NK-92 (cell line): Measurements from ENCODE around the gene ROBO1.

Experiments used
- DNase-seq: peaks from one replicate; lab custom pipeline; 2025; ENCODE audit not compliant: unreplicated experiment; lab: John Stamatoyannopoulos, UW

Gene ROBO1

DNA sequence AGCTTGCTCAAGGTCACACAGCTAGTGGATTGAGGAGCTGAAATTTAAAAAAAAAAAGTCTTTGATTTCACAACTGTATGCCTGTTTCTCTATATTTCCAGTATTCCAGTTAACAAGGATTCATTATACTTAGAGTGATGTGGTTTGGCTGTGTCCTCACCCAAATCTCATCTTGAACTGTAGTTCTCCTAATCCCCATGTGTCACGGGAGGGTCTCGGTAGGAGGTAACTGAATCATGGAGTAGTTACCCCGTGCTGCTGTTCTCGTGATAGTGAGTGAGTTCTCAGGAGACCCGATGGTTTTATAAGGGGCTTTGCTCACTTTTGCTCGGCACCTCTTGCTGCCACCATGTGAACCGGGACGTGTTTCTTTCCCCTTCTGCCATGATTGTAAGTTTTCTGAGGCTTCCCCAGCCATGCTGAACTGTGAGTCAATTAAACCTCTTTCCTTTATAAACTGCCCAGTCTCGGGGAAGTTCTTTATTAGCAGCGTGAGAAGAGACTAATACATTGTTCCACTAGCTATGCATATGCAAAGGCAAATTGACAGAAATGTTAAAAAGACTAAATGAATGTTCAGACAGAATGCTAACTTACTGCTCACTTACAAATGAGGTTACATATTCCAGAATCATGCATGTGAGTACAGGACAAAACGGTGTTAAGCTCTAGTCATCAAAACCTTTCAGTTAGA lies 1101.9 kb downstream of the ROBO1 start:
- no peak for DNase-seq

- DNase-seq = no peak
Measured at GRCh38 chr3:78665101-78665500, 1102.7 kb downstream of the ROBO1 start.

DNA sequence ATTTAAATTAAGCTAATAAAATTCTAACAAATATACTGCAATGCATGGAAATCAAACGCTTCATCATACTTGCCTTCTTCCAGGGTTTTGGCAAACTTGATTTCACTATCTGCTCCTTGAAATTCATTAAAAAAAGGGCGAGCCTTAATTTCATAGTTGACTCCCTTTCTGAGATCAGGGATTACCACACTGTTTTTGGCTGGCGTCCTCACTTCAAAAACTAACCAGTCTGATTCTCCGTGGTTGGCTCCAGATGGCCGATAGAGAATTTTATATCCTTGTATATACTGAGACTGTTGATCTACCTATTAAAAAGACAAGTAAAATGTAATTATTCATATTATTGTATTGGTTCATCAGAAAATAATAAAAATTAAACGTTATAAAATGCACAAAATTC lies 1106.8 kb downstream of the ROBO1 start:
- no peak for DNase-seq

DNA sequence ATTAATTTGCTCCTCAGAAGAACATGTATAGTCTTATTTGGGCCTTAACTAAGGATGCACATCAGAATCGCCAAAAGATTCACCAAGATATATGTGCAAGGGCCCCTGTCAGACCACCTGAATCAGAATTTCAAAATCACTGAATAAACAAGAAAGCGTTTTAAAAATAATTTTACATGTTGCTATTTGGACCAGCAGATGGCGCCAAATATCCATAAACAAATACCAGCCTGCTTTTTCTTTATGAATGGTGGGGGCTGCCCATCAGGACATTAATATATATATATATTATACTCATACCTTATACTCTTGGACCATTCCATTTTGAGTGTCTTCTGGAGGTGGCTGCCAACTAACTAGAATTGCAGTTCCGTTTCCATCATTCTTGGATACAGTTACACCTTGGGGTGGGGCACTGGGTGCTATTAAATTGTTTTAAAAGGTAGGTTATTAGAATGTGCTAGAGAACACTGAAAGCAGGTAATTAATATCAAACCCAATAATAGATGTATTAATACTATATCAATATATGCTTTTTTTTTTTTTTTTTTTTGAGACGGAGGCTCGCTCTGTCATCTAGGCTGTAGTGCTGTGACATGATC lies 1108.3 kb downstream of the ROBO1 start:
- no peak for DNase-seq

GRCh38 chr3:78647726-78648125 lies 1120.1 kb downstream of the ROBO1 start:
- no peak for DNase-seq

DNA sequence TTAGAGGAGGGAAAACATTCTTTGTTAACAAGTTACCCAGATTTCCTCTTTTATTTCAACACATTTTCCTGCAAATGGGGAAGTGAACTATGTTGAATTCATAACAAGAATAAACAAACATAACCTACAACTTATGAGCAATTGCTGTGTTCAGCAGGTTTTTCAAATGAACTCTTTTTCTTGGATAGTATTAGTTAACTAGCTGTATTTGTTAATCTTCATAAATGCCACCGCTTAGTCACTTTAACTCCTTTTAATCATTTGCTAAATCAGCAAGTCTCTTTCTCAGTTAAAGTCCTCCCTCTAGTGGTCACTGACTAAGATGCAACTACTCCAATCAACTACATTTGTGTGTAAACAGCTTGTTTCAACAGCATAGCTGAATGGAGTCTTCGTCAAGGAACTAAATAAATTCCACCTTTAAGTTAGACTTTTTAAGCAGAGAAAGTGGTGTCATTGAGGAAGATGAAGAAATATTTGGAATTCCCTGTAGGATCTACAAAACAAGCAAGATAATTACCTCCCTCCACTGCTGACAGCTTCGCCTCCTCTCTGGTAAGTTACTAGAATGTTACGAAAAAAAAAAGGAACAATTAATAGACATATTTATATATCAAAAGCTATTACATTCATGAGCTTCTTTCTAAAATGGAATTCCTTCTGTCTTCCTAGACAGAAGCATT lies 1122.0 kb downstream of the ROBO1 start:
- no peak for DNase-seq

- DNase-seq = no peak
Measured at GRCh38 chr3:78644847-78645246, 1123.0 kb downstream of the ROBO1 start.

GRCh38 chr3:78642226-78643035 lies 1125.4 kb downstream of the ROBO1 start:
- DNase-seq = no peak

DNA sequence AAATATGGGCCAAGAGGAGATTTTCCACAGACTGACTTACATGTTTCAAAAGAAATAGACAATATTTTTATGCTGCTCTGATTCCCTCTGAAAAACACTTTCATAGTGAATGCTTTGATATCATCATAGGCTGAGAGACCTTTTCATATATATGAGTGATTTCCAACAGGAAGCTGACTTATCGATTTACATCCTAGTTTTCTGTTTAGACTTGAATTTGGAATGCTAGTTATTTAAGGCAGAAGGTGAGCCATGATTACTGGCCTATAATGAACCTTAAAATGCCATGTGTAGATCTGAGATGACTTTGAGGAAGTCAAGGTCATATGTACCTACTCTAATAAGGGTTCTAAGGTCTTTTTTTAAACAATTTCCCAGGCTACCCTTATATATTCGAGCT lies 1126.1 kb downstream of the ROBO1 start:
- DNase-seq = no peak

DNA sequence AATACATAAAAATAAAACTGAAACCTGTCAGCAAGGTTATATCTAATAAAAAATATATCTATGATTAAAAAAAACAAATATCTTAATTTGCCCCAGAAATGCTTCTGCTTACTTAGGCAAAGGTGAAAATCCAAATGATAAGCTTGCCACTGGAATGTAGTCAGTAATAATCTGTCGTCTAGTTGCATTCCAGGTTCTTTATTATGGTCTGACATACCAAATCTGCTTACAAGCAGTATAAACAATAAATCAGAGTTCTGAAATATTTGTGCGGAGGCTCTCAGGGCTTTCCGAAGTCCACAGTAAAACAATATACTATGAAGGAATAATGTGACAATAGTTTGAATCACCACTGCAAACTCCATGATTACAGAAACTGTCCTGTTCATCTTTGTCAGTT lies 1133.5 kb downstream of the ROBO1 start:
- DNase-seq = no peak

DNA sequence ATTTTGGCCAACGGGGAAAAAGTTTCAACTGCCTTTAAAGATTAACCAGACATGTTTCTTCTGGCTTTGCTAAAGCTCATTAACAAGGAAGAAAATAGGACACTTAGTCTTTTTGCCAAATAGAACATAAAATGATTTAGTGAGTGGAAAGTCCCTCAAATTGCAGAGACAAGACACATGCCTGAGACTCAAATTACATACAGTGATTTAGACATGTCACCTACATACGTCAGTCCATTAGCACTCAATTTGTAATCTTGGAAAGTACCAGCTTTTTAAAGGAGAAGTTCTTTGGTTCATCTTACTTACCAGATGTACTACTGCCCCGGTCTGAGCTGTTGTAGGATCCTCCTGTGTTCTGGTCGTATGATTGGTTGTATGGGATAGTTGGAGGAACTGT lies 1134.2 kb downstream of the ROBO1 start:
- no peak for DNase-seq

GRCh38 chr3:78632925-78633553 lies 1134.8 kb downstream of the ROBO1 start:
- no peak for DNase-seq

GRCh38 chr3:78629544-78629943 lies 1138.3 kb downstream of the ROBO1 start:
- DNase-seq = no peak

DNA sequence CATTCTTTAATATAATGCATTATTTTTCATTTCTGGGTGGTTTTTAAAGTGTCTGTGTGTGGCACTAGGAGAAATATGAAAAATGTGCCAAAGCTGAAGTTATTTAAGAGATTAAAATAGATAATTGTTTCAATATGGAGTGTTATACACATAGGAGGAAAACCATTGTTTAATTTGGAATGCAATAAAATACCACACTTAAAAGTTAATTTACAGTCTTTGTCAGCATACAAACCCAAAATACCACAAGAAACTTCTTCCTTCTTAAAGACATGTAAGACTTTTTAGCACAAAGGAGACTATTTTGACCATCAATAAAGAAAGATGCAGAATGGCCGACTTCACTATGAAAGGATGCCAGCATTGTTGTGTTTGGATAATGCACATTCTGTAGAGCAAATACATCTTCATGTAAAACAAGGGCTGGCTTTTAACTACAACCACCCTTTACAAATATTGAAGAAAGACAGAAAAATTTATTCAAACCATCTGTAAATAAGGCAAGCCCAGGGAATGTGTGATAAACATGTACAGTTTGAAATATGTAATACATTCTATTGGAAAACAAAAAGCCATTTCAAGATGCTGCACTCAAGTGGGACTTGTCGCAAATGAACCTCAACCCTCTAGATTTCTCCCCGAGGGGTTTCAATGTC lies 1146.6 kb downstream of the ROBO1 start:
- no peak for DNase-seq

DNA sequence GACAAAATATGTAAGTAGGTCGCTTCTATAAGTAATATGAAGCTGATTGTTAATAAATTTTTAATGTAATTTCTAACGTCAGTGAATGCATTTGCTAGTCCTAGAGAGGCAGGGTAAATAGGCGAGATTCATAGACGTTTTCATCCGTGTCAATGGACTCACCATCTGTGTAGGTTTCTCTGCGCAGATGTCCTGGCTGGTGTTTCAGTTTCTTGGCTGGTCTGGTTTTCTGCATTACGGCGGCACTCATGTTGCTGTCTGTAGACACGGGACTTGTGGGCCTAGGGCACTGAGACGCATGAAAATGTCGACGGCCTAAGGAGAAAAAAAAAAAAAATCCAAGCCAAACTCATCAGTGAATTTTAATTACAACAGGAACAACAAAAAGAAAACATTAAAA lies 1153.3 kb downstream of the ROBO1 start:
- no peak for DNase-seq

DNA sequence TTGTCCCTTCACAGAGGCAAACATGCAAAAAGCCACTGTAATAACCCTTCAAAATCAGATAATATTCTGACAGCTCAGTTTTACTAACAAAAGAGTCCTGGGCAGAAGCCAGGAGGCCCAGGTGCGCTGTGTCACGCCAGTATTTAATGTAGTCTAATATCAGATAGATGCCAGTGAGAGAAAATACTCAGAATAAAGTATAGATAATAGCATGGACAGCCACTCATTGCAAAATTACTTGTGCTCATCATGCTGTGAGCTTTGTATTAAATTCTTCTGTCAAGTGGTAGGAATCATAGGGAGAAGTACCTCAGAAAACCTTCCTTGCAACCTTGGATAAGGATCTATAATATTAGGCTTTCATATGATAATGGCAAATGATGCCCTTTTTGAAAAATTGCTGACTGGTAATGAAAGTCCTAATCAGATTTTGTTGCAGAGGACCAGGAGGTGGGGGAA lies 1154.3 kb downstream of the ROBO1 start:
- no peak for DNase-seq

DNA sequence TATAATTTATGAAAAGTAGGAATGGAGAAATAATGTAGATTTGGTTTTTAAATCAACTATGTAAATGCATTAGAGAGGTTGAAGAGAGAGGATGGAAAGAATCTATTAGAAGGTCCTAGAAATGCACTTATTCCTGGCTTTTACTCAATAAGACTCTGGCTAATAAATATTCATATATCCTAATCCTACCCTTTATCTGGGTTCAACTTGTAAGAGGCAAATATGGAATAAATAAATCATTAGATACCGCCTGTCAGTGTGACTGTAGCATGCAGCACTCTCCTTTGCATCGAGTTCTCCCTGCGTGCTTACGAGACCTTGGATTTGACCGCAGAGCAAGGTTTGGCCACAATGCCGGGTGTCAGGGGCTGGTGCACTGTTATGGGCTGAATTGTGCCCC lies 1156.5 kb downstream of the ROBO1 start:
- DNase-seq = no peak

- DNase-seq = no peak
Measured at GRCh38 chr3:78610462-78611125, 1157.2 kb downstream of the ROBO1 start.

DNA sequence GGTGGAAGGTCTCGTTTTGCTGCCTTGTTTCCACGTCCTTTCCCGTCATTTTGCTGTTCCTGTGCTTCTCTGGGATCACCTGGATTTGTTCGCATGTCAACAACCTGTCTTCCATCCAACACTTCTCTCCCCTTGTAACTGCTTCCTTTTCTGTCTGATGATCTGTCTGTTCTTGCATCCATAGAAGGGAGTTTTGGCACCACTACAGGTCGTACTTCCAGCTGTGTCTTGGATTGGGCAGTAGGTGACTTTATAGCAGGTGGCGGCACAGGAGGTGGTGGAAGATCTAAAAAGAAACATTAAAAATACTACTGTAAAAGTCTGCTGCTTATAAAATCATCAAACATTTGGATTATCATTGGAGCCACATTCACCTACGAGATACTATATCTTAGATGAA lies 1161.0 kb downstream of the ROBO1 start:
- no peak for DNase-seq

DNA sequence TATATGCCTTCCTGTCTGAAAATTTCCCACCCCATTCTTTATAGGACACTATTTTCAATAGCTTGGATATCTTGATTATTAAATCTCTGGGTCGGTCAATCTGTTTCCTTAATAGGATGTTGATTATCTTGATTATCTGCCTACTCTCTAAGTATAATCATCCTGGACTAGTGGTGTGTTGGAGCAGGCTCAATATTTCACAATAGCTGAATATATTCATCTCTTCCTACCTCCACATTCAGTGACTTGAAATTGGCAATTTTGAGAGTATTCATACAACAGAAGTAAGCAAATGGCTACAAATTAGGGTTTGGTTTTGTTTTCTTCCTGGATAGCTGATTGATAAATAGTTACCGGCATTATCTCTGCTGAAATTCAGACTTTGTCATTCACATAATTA lies 1162.6 kb downstream of the ROBO1 start:
- DNase-seq = no peak
